WTC11 (cell line): ENCODE data around the gene SMIM44.

Source experiments
- ATF1 ChIP-seq: sonication (generic); formaldehyde crosslinking; IDR thresholded peaks from 2 replicates; pipeline ENCODE4 v1.8.1; 2023; ENCODE audit warnings: mild to moderate bottlenecking, moderate library complexity, missing genetic modification reagents
- CREB1 ChIP-seq: sonication (generic); formaldehyde crosslinking; IDR thresholded peaks from 2 replicates; pipeline ENCODE4 v1.8.0; 2023; ENCODE audit warnings: mild to moderate bottlenecking, missing genetic modification reagents
- ELF4 ChIP-seq: sonication (generic); formaldehyde crosslinking; IDR thresholded peaks from 2 replicates; pipeline ENCODE4 v1.8.1; 2022; ENCODE audit warnings: low read depth, mild to moderate bottlenecking, moderate library complexity, missing genetic modification reagents
- FOXP1 ChIP-seq: sonication (generic); formaldehyde crosslinking; IDR thresholded peaks from 2 replicates; pipeline ENCODE4 v1.8.0; 2022; ENCODE audit warnings: missing genetic modification reagents, mild to moderate bottlenecking, moderate library complexity, borderline replicate concordance
- KAT7 ChIP-seq: sonication (generic); formaldehyde crosslinking; IDR thresholded peaks from 2 replicates; pipeline ENCODE4 v1.8.1; 2023; ENCODE audit warnings: missing genetic modification reagents, mild to moderate bottlenecking, borderline replicate concordance
- ZNF317 ChIP-seq: sonication (generic); formaldehyde crosslinking; IDR thresholded peaks from 2 replicates; pipeline ENCODE4 v1.8.1; 2023; ENCODE audit warnings: low read depth, mild to moderate bottlenecking, moderate library complexity, missing genetic modification reagents, borderline replicate concordance
- ZNF671 ChIP-seq: fragments of 250-450 bp; sonication (Bioruptor Pico); IDR thresholded peaks from 2 replicates; pipeline ENCODE4 v1.8.0; 2021; ENCODE audit warnings: mild to moderate bottlenecking
- TF ChIP-seq, protein P1 (sequence below): sonication (generic); formaldehyde crosslinking; IDR thresholded peaks from 2 replicates; pipeline ENCODE4 v1.8.1; 2023; ENCODE audit warnings: mild to moderate bottlenecking, moderate library complexity, missing genetic modification reagents
- TF ChIP-seq, protein P2 (sequence below): fragments of 200-600 bp; IDR thresholded peaks from 2 replicates; pipeline ENCODE4 v1.8.0; 2022; ENCODE audit warnings: antibody characterized with exemption
- TF ChIP-seq, protein P3 (sequence below): sonication (generic); formaldehyde crosslinking; IDR thresholded peaks from 2 replicates; pipeline ENCODE4 v1.8.1; 2023; ENCODE audit warnings: mild to moderate bottlenecking, missing genetic modification reagents, moderate library complexity

DNA sequence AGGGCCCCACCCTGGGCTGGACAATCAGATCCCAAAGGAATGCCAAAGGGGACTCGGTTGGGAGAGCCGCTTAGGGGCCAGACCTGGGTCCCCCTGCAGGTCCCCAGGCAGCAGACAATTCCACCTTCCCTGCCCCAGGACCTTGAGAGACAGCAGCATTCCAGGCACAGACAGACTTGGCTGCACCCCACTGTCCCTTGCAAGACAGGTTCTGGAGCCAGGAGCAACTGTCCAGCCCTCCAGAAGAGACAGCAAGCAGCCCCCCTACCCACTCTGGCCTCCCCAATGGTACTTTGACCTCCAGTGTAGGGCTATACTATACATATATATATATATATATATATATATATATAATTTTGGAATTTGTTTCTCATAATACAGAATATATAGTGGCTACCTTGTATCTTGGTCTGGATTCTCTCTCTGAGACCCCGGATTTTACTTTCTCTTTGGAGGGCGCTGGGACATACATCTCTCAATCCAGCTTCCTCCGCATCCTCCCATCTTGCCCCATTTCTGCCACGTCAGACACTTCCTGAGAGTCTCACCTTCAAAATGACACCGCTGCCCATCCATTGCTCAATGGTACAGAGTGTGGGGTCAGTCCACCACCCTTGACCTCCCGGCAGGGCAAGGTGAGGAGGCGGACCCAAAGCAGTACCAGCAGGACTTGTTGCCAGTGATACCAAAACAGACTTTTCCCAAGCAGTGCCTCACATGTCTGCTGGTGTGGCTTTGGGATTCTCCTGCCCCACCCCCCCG lies 15.6 kb downstream of the SMIM44 start:
- TF ChIP-seq, protein P1, sequence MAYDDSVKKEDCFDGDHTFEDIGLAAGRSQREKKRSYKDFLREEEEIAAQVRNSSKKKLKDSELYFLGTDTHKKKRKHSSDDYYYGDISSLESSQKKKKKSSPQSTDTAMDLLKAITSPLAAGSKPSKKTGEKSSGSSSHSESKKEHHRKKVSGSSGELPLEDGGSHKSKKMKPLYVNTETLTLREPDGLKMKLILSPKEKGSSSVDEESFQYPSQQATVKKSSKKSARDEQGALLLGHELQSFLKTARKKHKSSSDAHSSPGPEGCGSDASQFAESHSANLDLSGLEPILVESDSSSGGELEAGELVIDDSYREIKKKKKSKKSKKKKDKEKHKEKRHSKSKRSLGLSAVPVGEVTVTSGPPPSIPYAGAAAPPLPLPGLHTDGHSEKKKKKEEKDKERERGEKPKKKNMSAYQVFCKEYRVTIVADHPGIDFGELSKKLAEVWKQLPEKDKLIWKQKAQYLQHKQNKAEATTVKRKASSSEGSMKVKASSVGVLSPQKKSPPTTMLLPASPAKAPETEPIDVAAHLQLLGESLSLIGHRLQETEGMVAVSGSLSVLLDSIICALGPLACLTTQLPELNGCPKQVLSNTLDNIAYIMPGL (CRISPR knock-in tag): no peak
- TF ChIP-seq CREB1 (CRISPR knock-in tag) (no peak), ELF4 (no peak), ZNF317 (no peak), KAT7 (CRISPR knock-in tag) (no peak), ZNF671 (CRISPR knock-in tag) (no peak), ATF1 (no peak), FOXP1 (CRISPR knock-in tag) (no peak)
- TF ChIP-seq, protein P2, sequence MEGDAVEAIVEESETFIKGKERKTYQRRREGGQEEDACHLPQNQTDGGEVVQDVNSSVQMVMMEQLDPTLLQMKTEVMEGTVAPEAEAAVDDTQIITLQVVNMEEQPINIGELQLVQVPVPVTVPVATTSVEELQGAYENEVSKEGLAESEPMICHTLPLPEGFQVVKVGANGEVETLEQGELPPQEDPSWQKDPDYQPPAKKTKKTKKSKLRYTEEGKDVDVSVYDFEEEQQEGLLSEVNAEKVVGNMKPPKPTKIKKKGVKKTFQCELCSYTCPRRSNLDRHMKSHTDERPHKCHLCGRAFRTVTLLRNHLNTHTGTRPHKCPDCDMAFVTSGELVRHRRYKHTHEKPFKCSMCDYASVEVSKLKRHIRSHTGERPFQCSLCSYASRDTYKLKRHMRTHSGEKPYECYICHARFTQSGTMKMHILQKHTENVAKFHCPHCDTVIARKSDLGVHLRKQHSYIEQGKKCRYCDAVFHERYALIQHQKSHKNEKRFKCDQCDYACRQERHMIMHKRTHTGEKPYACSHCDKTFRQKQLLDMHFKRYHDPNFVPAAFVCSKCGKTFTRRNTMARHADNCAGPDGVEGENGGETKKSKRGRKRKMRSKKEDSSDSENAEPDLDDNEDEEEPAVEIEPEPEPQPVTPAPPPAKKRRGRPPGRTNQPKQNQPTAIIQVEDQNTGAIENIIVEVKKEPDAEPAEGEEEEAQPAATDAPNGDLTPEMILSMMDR: no peak
- TF ChIP-seq, protein P3, sequence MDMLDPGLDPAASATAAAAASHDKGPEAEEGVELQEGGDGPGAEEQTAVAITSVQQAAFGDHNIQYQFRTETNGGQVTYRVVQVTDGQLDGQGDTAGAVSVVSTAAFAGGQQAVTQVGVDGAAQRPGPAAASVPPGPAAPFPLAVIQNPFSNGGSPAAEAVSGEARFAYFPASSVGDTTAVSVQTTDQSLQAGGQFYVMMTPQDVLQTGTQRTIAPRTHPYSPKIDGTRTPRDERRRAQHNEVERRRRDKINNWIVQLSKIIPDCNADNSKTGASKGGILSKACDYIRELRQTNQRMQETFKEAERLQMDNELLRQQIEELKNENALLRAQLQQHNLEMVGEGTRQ (CRISPR knock-in tag): no peak
